Omental fat pad (tissue), 4 donors: ENCODE results near the gene HESX1. TPM values are rescaled to one million over a fixed set of nuclear protein-coding genes. Genes with fewer than 3 reads are reported as not detected.
A peak's percentile ranks its signal among the peaks of the same experiment; 100 is the strongest.

Source experiments
- ATAC-seq: fragments of 150-250 bp; one replicate; pipeline ENCODE4 v1.9.1; 2016; ENCODE audit warnings: mild to moderate bottlenecking, moderate library complexity; ENCODE audit not compliant: low FRiP score
- DNase-seq: peaks from one replicate; pipeline ENCODE4 v3.0.0-alpha.2; 2019; ENCODE audit warnings: low spot score
- CTCF ChIP-seq, 3 donors: fragments of 450-650 bp; IDR thresholded peaks; one replicate each; pipeline ENCODE4 v1.5.1; 2016 to 2017; ENCODE audit warnings: antibody characterized with exemption in 3 of 3, mild to moderate bottlenecking in 3 of 3, moderate library complexity in 2 of 3
- total RNA-seq, 4 donors: library from RNA; depleted of rRNA; stranded (reverse); fragments of >200 nt; gene quantifications; one replicate each; pipeline ENCODE4 v1.1.0, GENCODE V29; 2016

HESX1 gene
- total RNA-seq, 4 donors from 2014 or later = 0.82 to 1.9 TPM; not detected in 2

DNA sequence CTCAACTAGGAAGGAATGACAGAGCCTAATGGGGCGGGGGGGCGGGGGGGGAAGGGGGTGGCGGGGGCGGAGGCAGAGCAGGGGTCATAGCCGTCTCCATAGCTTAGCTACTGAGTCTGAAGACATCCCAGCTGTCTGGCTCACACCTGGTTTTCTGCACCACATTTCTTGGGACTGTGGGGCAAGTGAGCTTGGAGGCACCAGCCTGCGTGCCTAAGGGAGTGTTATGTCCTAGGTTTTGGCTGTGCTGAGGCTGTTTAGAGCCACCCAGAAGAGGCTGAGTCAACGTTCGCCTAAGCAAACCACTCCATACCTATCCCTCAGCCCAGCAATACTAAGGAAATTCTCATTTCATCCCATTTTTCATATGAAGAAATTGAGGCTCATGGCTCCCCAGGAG is 36.0 kb downstream of the HESX1 start:
- no peak for TF ChIP-seq CTCF (IDR thresholded peaks at IDR 0.05)
- ATAC-seq (no peak), DNase-seq (no peak)

DNA sequence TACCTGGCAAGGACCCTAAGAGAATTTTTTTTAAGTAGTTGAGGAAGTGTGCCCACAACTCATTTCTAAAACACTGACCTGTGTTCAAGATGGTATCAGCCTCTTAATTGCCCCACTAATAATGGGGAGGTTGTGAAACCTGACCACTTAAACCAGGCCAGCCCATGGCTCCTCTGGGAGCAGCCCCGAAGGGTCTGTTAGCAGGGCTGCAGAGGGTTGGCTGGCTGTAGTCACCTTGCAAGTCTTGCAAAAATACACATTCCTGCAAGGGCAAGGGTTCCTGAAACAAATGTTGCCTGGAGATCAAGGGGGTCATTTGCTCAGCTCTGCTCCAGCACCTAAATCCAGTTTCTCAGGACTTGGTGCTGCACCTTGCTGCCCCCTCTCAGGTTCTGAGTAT is 37.9 kb downstream of the HESX1 start:
- DNase-seq = no peak
- ATAC-seq = no peak
- TF ChIP-seq CTCF (IDR thresholded peaks at IDR 0.05) = no peak

DNA sequence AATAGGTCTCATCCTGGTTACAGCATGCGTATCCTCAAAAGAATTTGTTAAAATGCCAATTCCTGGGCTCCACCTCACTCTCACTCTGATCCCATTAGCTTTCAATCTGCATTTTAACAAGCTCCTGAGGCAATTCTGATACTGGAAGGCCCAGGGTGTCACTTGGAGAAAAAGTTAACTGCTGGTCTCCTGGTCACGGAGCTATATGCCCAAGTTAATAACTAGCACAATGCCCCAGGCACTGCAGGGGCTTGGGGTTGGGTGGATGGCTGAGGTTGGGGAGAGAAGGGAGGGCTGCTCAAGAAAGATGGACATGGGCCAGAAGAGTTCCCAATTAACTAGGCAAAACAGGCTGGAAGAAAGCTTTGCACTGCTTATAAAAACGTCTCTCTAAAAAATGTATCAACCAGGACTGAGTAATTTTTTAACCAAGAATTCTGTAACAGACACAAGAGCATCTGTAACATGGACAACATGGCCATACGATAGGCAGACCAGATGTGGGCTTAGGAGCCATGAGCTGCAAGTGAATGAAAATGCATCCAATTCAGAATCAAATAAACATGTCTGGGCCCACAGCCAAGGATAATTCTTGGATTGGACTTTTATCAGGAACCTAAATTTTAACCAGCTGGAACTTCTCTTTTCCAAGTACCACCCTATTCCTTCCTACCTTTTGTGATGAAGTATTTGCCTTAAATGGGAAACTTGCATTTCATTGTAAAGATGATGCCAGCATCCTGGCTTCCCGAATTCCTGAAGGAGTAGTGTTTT is 38.8 kb downstream of the HESX1 start:
- no peak for TF ChIP-seq CTCF (IDR thresholded peaks at IDR 0.05)
- DNase-seq = no peak
- no peak for ATAC-seq

DNA sequence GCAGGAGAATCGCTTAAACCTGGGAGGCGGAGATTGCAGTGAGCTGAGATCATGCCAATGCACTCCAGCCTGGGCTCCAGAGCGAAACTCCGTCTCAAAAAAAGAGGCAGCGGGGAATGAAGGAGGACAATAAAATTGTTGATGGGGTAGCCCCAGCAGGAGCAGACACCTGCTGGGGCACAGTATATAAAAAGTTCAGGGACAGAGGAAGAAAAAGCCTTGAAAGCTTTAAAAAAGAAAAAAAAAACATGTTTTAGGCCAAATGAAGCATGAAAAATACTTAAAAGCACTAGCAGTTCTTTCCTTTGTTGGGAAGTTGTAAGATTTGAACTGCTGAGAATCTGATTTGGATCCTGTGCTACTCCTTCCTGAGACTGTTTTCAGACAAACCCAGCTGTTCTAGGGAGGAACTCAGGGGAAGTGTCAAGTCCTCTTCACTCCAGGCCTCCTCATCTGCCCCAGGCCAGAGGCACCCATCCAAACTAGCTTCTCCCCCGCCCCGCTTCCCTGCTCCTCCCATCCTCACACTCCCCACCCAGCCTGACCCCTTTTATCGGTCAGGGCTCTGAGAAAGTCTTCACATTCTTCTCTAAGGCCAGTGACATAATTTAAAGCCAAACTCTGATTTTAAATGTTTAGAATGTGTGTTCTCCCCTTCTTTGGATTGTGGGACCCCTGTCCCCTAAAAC is 39.6 kb downstream of the HESX1 start:
- TF ChIP-seq CTCF (IDR thresholded peaks at IDR 0.05) = no peak
- ATAC-seq (peak; percentile 41), DNase-seq (no peak)

DNA sequence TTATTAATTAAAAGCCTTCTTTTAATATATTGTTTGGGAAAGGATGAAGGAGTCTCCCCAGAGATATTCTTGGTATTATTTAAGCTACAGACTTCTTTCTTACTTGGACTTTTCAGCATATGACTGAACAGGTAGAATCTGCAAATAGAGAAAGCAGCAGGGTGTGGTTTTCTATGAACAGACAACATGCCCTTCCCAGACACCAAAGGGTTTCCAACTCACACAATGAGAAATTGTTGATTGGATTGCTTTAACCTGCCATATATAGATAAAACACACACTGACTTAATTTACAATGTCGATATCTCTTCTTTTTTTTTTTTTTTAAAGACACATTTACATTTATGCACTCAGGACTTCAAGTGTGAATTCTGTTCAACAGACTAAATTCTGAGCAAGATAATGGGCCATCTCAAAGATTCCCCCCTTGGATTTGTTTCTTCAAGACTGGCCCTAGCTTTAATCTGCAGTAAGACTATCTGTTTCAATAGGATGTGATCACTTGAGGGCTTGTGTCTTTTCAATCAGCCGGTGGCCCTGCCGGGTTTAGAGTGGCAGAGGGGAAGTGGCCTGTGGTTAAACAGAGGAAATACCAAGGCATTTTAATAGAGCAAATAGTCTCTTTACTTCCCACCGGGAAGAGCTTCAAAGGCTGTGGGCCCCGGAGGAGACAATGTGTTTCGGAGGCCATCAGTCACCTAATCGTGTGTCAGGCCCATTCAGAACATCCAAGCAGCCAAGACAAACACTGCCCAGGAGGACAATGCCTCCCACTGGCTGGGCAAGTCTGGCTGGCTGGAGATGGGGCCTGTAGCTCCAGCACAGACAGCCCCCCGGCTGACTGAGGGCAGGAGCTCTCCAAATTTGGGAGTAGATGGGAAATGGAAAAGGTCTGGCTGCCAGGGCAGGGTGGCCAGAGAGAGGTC is 40.7 kb downstream of the HESX1 start:
- ATAC-seq = no peak
- TF ChIP-seq CTCF (IDR thresholded peaks at IDR 0.05) = no peak
- no peak for DNase-seq

DNA sequence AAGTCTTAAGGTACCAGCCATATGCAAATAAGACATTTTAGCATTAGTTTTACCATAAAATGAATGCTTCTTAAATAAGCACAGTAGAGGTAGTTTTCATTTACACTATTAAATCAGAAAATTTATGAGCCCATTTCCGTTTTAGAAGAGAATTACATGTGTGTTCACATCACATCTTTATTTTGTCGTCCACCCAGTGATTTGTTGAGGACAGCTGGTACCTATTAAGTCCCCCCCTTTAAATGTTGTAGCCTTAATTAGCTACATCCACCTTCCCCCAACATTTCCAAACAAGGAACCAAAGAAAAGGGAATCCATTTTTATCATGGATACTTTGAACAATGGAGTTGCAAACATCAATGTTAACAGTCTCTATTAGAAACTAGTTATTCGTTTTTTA is 41.5 kb downstream of the HESX1 start:
- ATAC-seq = no peak
- no peak for TF ChIP-seq CTCF (IDR thresholded peaks at IDR 0.05)

More for the DNA sequence above, 41.5 kb downstream of the HESX1 start:
- no peak for DNase-seq
